Activated CD4-positive, alpha-beta memory T cell treated with anti-CD3 and anti-CD28 coated beads for 36 hours (primary cell): Measurements from ENCODE around the gene AHNAK. TPM values are rescaled to one million over a fixed set of nuclear protein-coding genes. Genes with fewer than 3 reads are reported as not detected.
"Not testable (repeated sequence)": the region's sequence is repeated elsewhere in the genome, so short reads cannot be mapped to it uniquely, and the experiment has no call there.

Experiments
- CTCF ChIA-PET: fragments of 350-600 bp; sonication (Branson Sonifier 250); formaldehyde crosslinking; loops from one replicate; lab custom pipeline; 2021; ENCODE audit warnings: antibody characterized with exemption, inconsistent platforms; lab: Charles Lee
- POLR2A ChIA-PET: fragments of 350-600 bp; sonication (Branson Sonifier 250); formaldehyde crosslinking; loops from one replicate; lab custom pipeline; 2021; ENCODE audit warnings: antibody characterized with exemption; lab: Charles Lee
- DNase-seq: peaks from one replicate; pipeline ENCODE4 v3.0.0-alpha.2; 2020
- H3K27ac Mint-ChIP-seq: one replicate; pipeline ENCODE4 v1.8.0; 2021; ENCODE audit warnings: mixed read lengths
- H3K27me3 Mint-ChIP-seq: one replicate; pipeline ENCODE4 v1.8.0; 2021; ENCODE audit warnings: mixed read lengths
- H3K36me3 Mint-ChIP-seq: one replicate; pipeline ENCODE4 v1.8.0; 2021; ENCODE audit warnings: mixed read lengths
- H3K4me1 Mint-ChIP-seq: one replicate; pipeline ENCODE4 v1.8.0; 2021; ENCODE audit warnings: low read depth, mixed read lengths
- H3K4me3 Mint-ChIP-seq: one replicate; pipeline ENCODE4 v1.8.0; 2021; ENCODE audit warnings: mild to moderate bottlenecking, mixed read lengths
- H3K9me3 Mint-ChIP-seq: one replicate; pipeline ENCODE4 v1.8.0; 2021; ENCODE audit warnings: mixed read lengths
- intact Hi-C: fragments of 100-400 bp; cut with micrococcal nuclease; formaldehyde crosslinking; loops from one replicate; pipeline ENCODE4 v1.15.1; 2023
- total RNA-seq, 2 experiments: library from RNA; stranded (reverse); gene quantifications; one replicate each; pipeline ENCODE4 v1.2.3, GENCODE V29; 2021

AHNAK gene
- total RNA-seq, 2 experiments from 2014 or later = 83.7 to 85.2 TPM

DNA sequence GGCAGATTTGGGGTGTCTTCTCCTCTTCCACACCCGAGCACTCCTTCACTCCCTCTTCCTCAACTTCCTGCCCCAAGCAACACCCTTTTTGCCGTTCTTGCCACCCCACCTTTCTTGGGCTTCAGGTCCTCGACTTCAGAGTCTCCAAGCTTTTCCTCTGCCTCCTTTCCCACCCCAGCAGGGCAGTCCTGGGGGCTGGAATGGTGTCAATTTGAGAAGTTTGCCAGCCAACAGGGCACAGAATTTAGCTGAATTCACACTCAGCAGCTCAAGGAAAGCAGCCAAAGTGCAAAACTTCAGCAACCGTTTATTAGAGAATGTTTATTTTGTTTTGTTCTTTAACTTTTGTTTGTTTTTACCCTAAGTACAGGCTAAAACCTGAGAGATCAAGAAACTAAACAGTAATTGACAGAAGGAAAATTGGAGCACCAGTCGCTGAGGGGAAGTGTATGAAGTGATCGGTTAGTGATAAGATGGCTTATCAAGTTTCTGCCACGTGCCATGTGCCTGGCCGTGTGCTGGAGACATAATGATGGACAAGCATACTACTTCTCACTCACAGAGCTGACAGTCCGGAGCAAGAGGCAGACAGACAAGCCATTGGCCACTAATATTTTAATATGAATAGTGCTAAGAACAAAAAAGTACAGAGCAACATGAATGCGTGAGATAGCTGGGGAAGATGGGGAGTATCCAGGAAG, 44.4 kb downstream of the AHNAK start:
- H3K36me3 Mint-ChIP-seq = no peaks in the 10 kb centered on the region
- DNase-seq = no peak
- ChIA-PET CTCF (interaction anchor here (0.8 to 1.3 kb wide), 4 partner anchors 34 to 107 kb away, joined by 3 to 4 read pairs (median 4); no protein-coding TSS in a partner anchor), POLR2A (no interaction called here)
- H3K9me3 Mint-ChIP-seq = no peaks in the 10 kb centered on the region
- no peaks in the 10 kb centered on the region for H3K27me3 Mint-ChIP-seq
- no peak overlapping the region for H3K4me3 Mint-ChIP-seq
- H3K27ac Mint-ChIP-seq = no peak overlapping the region
- intact Hi-C loops = no loop called here
- peaks cover 5% of the 10 kb centered on the region for H3K4me1 Mint-ChIP-seq

DNA sequence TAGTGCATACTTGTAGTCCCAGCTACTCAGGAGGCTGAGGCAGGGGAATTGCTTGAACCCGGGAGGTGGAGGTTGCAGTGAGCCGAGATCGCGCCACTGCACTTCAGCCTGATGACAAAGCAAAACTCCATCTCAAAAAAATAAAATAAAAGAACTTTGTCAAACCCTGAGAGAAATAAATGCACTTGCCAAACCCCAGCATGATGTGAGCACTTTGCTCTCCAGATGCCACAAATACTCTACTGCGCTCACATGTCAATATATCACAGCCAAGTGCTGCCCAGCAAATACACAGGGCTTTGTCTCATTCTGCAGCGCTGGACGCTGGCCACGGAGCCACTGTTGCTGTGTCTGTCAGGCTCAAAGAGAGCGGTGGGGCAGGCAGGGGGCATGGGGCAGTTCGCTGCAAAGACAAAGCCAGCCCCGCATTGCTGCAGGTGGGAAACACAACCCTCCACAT, 45.1 kb downstream of the AHNAK start:
- Mint-ChIP-seq H3K4me3 (no peak overlapping the region), H3K9me3 (no peaks in the 10 kb centered on the region), H3K36me3 (no peaks in the 10 kb centered on the region), H3K27me3 (no peaks in the 10 kb centered on the region), H3K4me1 (peaks cover 5% of the 10 kb centered on the region), H3K27ac (no peak overlapping the region)
- no peak for DNase-seq
- CTCF ChIA-PET = interaction anchor here (1.0 kb wide), 2 partner anchors 33 to 106 kb away, joined by 3 read pairs; no protein-coding TSS in a partner anchor
- POLR2A ChIA-PET = no interaction called here
- intact Hi-C loops = no loop called here

DNA sequence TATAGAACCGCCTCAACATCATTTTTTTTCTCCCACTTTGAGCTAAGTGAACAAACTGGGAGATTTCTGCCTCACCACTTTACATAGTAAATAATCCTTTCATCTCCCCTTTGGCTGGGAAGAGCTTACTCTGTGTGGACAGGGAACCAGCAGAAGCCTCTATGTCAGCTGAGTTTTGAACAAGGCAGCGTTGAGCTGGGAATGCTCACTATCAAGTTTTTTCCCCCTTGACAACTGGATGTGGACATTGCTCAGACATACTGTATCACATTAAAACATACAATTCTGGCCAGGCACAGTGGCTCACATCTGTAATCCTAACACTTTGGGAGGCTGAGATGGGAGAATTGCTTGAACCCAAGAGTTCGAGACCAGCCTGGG, 46.0 kb downstream of the AHNAK start:
- intact Hi-C loops = no loop called here
- H3K9me3 Mint-ChIP-seq = no peaks in the 10 kb centered on the region
- no peak for DNase-seq
- ChIA-PET CTCF (interaction anchor here (0.7 to 2.9 kb wide), 2 partner anchors 42 to 76 kb away, joined by 3 to 16 read pairs; no protein-coding TSS in a partner anchor), POLR2A (no interaction called here)
- no peak overlapping the region for H3K4me3 Mint-ChIP-seq
- H3K27me3 Mint-ChIP-seq = no peaks in the 10 kb centered on the region
- no peak overlapping the region for H3K27ac Mint-ChIP-seq
- peaks cover 5% of the 10 kb centered on the region for H3K4me1 Mint-ChIP-seq
- no peaks in the 10 kb centered on the region for H3K36me3 Mint-ChIP-seq

GRCh38 chr11:62499944-62500649, 46.5 kb downstream of the AHNAK start:
- Mint-ChIP-seq H3K27ac (no peak overlapping the region), H3K36me3 (no peaks in the 10 kb centered on the region), H3K9me3 (no peaks in the 10 kb centered on the region), H3K4me1 (peaks cover 5% of the 10 kb centered on the region), H3K27me3 (no peaks in the 10 kb centered on the region), H3K4me3 (no peak overlapping the region)
- intact Hi-C loops = loop anchor here (5.0 kb wide), 1 partner anchor 42 kb away; no protein-coding TSS in a partner anchor
- CTCF ChIA-PET = interaction anchor here (0.7 to 2.9 kb wide), 3 partner anchors 43 to 76 kb away, joined by 3 to 16 read pairs (median 4); no protein-coding TSS in a partner anchor
- POLR2A ChIA-PET = no interaction called here
- no peak for DNase-seq

GRCh38 chr11:62499311-62499943, 47.2 kb downstream of the AHNAK start:
- intact Hi-C loops = loop anchor here (5.0 kb wide), 1 partner anchor 43 kb away; no protein-coding TSS in a partner anchor
- CTCF ChIA-PET = interaction anchor here (1.3 to 2.9 kb wide), 2 partner anchors 43 to 59 kb away, joined by 4 to 16 read pairs; no protein-coding TSS in a partner anchor
- H3K36me3 Mint-ChIP-seq = not testable (repeated sequence)

DNA sequence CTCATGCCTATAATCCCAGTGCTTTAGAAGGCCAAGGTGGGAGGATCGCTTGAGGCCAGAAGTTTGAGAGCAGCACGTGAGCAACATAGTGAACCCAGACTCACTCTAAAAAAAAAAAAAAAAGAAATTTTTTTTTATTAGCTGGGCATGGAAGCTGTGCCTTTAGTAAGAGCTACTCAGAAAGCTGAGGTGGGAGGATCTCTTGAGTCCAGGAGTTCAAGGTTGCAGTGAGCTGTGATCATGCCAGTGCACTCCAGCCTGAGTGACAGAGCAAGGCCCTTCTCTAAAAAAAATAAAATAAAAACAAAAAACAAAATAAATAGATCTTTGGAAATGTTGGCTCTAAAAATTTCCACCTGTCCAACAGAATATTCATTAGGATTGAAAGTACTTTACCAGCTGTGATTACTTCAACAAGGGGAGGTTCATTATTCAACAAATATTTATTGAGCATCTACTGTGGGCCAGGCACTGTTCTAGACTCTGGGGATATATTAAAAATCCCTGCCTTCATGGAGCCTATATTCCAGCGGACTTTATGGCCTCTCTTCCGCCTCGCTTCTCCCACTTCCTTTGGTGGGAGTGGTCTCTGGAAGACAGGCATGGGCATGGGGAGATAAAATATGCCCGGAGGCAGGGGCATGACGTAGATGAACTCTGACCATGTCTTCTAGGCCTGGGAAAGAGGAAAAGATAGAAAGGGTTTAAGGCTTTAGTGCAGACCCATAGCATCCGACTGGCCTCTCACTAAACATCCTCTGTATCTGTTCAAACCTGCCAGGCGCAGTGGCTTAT, 47.9 kb downstream of the AHNAK start:
- no peaks in the 10 kb centered on the region for H3K9me3 Mint-ChIP-seq
- no peak overlapping the region for H3K27ac Mint-ChIP-seq
- no peaks in the 10 kb centered on the region for H3K36me3 Mint-ChIP-seq
- no peaks in the 10 kb centered on the region for H3K27me3 Mint-ChIP-seq
- POLR2A ChIA-PET = no interaction called here
- H3K4me3 Mint-ChIP-seq = no peak overlapping the region
- CTCF ChIA-PET = interaction anchor here (1.3 to 2.9 kb wide), 3 partner anchors 44 to 74 kb away, joined by 4 to 16 read pairs (median 9); no protein-coding TSS in a partner anchor
- intact Hi-C loops = loop anchor here (5.0 kb wide), 1 partner anchor 44 kb away; no protein-coding TSS in a partner anchor
- no peak for DNase-seq
- peaks cover 5% of the 10 kb centered on the region for H3K4me1 Mint-ChIP-seq

More at GRCh38 chr11:62499311-62499943, 47.2 kb downstream of the AHNAK start:
- H3K27ac Mint-ChIP-seq, H3K9me3 Mint-ChIP-seq, POLR2A ChIA-PET, DNase-seq, H3K27me3 Mint-ChIP-seq, H3K4me3 Mint-ChIP-seq, H3K4me1 Mint-ChIP-seq: not testable (repeated sequence)

DNA sequence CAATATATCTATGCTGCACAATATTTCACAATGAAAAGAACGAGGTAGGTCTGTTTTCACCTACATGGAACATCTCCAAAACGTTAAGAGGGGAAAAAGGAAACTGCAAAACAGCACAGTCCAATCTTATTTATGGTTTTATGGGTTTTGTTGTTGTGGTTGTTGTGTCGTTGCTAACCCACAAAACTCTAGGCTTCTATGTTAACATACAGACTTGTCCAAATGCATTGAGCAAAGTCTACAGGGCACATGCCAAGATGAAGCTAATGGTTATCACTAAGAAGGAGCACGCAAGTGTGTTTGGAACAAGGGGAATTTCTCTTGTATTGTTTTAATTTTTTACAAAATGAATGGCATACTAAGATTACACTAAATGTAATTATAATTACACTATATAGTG, 48.6 kb downstream of the AHNAK start:
- Mint-ChIP-seq H3K27ac (no peak overlapping the region), H3K4me3 (no peak overlapping the region), H3K36me3 (no peaks in the 10 kb centered on the region), H3K9me3 (no peaks in the 10 kb centered on the region), H3K4me1 (peaks cover 5% of the 10 kb centered on the region), H3K27me3 (no peaks in the 10 kb centered on the region)
- intact Hi-C loops = loop anchor here (5.0 kb wide), 1 partner anchor 44 kb away; no protein-coding TSS in a partner anchor
- POLR2A ChIA-PET = no interaction called here
- no peak for DNase-seq
- CTCF ChIA-PET = interaction anchor here (1.4 to 2.9 kb wide), 4 partner anchors 44 to 73 kb away, joined by 4 to 16 read pairs (median 8); no protein-coding TSS in a partner anchor

GRCh38 chr11:62497132-62497801, 49.3 kb downstream of the AHNAK start:
- ChIA-PET CTCF (interaction anchor here (0.5 to 1.8 kb wide), 5 partner anchors 42 to 83 kb away, joined by 3 to 9 read pairs (median 5); no protein-coding TSS in a partner anchor), POLR2A (no interaction called here)
- Mint-ChIP-seq H3K4me3 (no peak overlapping the region), H3K27me3 (no peaks in the 10 kb centered on the region), H3K9me3 (no peaks in the 10 kb centered on the region), H3K4me1 (peaks cover 1% of the 10 kb centered on the region), H3K27ac (no peak overlapping the region), H3K36me3 (no peaks in the 10 kb centered on the region)
- DNase-seq = peak; percentile 39
- intact Hi-C loops = loop anchor here (1.0 to 5.0 kb wide), 2 partner anchors 45 to 63 kb away; no protein-coding TSS in a partner anchor

GRCh38 chr11:62496676-62497075, 49.9 kb downstream of the AHNAK start:
- POLR2A ChIA-PET = no interaction called here
- no peaks in the 10 kb centered on the region for H3K36me3 Mint-ChIP-seq
- no peaks in the 10 kb centered on the region for H3K27me3 Mint-ChIP-seq
- H3K27ac Mint-ChIP-seq = no peak overlapping the region
- H3K9me3 Mint-ChIP-seq = no peaks in the 10 kb centered on the region
- CTCF ChIA-PET = interaction anchor here (0.5 to 1.8 kb wide), 5 partner anchors 43 to 83 kb away, joined by 3 to 8 read pairs (median 4); no protein-coding TSS in a partner anchor
- intact Hi-C loops = loop anchor here (1.0 to 5.0 kb wide), 2 partner anchors 46 to 64 kb away; no protein-coding TSS in a partner anchor
- H3K4me3 Mint-ChIP-seq = no peak overlapping the region
- no peak for DNase-seq
- H3K4me1 Mint-ChIP-seq = no peaks in the 10 kb centered on the region

GRCh38 chr11:62494246-62494645, 52.4 kb downstream of the AHNAK start:
- intact Hi-C loops = no loop called here

More at GRCh38 chr11:62494246-62494645, 52.4 kb downstream of the AHNAK start:
- H3K4me1 Mint-ChIP-seq = no peaks in the 10 kb centered on the region
- POLR2A ChIA-PET = no interaction called here
- H3K27me3 Mint-ChIP-seq = no peaks in the 10 kb centered on the region
- H3K4me3 Mint-ChIP-seq = no peak overlapping the region
- no peak overlapping the region for H3K27ac Mint-ChIP-seq
- CTCF ChIA-PET = interaction anchor here (0.6 kb wide), 1 partner anchor 11 kb away, joined by 3 read pairs; no protein-coding TSS in a partner anchor
- no peaks in the 10 kb centered on the region for H3K9me3 Mint-ChIP-seq
- no peak for DNase-seq
- no peaks in the 10 kb centered on the region for H3K36me3 Mint-ChIP-seq
